Lung (tissue), 12 donors: Measurements from ENCODE around the gene BCAS3. TPM values are rescaled to one million over a fixed set of nuclear protein-coding genes. Genes with fewer than 3 reads are reported as not detected.

Source experiments
- ATAC-seq: fragments of 200-7000 bp; cut with Tn5 transposase; one replicate; pipeline ENCODE4 v1.9.1; 2020; ENCODE audit warnings: moderate number of reproducible peaks; ENCODE audit not compliant: insufficient read depth, low FRiP score
- DNase-seq, 3 donors: peaks; one replicate each; pipeline ENCODE4 v3.0.0-alpha.2; 2013 to 2017
- H3K27ac ChIP-seq, 2 donors: one replicate each; pipeline ENCODE4 v1.5.1; 2013; ENCODE audit warnings: mild to moderate bottlenecking in 2 of 2, moderate library complexity in 2 of 2, control low read depth in 1 of 2, inconsistent platforms in 1 of 2, low read depth in 1 of 2, low read length in 1 of 2
- H3K27me3 ChIP-seq, 3 donors: one replicate each; pipeline ENCODE4 v1.5.1; 2013; ENCODE audit warnings: low read length in 2 of 3; ENCODE audit not compliant: control insufficient read depth in 3 of 3, insufficient read depth in 3 of 3
- H3K36me3 ChIP-seq, 4 donors: one replicate each; pipeline ENCODE4 v1.5.1; 2013; ENCODE audit warnings: low read length in 4 of 4, mild to moderate bottlenecking in 1 of 4, moderate library complexity in 1 of 4; ENCODE audit not compliant: control insufficient read depth in 4 of 4, insufficient read depth in 4 of 4
- H3K4me1 ChIP-seq, 5 donors: one replicate each; pipeline ENCODE4 v1.5.1; 2013; ENCODE audit warnings: low read length in 5 of 5, mild to moderate bottlenecking in 2 of 5, moderate library complexity in 1 of 5; ENCODE audit not compliant: control insufficient read depth in 5 of 5, insufficient read depth in 5 of 5
- H3K4me3 ChIP-seq: one replicate; pipeline ENCODE4 v1.5.1; 2013; ENCODE audit warnings: mild to moderate bottlenecking, control low read depth, moderate library complexity
- H3K9ac ChIP-seq, 2 donors: one replicate each; pipeline ENCODE4 v1.5.1; 2013; ENCODE audit warnings: low read length in 2 of 2, control low read depth in 1 of 2; ENCODE audit not compliant: insufficient read depth in 1 of 2
- H3K9me3 ChIP-seq, 4 donors: one replicate each; pipeline ENCODE4 v1.5.1; 2013; ENCODE audit warnings: low read length in 3 of 4, mild to moderate bottlenecking in 1 of 4, moderate library complexity in 1 of 4; ENCODE audit not compliant: control insufficient read depth in 4 of 4, insufficient read depth in 3 of 4
- CTCF ChIP-seq: IDR thresholded peaks from 2 replicates; pipeline ENCODE4 v1.5.1; 2012; ENCODE audit warnings: mild to moderate bottlenecking; ENCODE audit errors: control extremely low read depth, extremely low read depth
- WGBS, 2 donors: extraction: QIAGEN DNeasy Blood & Tissue Kit; methylation state at CpG; one replicate each; pipeline ENCODE4 v1.1.7; 2013; 5-methylcytosine and 5-hydroxymethylcytosine counted together
- polyA plus RNA-seq, 2 donors: library from polyadenylated mRNA; stranded (reverse); fragments of 200-250 nt; gene quantifications; one replicate each; pipeline ENCODE4 v1.2.1, GENCODE V29; 2013
- total RNA-seq, 2 donors: library from RNA; depleted of rRNA in 1 of 2; stranded (reverse); fragments of >200 nt in 1 of 2; gene quantifications; one replicate each; pipeline ENCODE4 v1.2.1, GENCODE V29; 2014 to 2021
- donor health status: control.
- donor health status: control.
- donor health status: Bipolar disorder and iron deficiency.
- donor health status: healthy.
- donor health status: DM: yes; HTN: yes; CAD: no.

Gene BCAS3
- total and polyA plus RNA-seq, 4 donors: 4.0 to 101 (median 20.3) TPM

GRCh38 chr17:61410141-61411010, 732.7 kb downstream of the BCAS3 start:
- H3K27ac ChIP-seq: peak overlapping the region; percentile 37 to 54
- TF ChIP-seq CTCF: peak; percentile 24
- WGBS, 2 donors: 7 to 20% methylated on average over 45 to 48 of the region's 48 CpGs

GRCh38 chr17:61411011-61411260, 733.3 kb downstream of the BCAS3 start:
- 0 to 8% methylated on average over 6 to 29 of the region's 29 CpGs for WGBS, 2 donors
- Histone ChIP-seq H3K4me1 (peaks cover 0 to 65% (median 11%) of the 10 kb centered on the region in 5 donors), H3K4me3 (no peak overlapping the region), H3K27ac (peak overlapping the region; percentile 54 to 87), H3K9me3 (no peaks in the 10 kb centered on the region), H3K36me3 (peaks cover 0 to 32% (median 12%) of the 10 kb centered on the region in 4 donors), H3K9ac (no peak overlapping the region), H3K27me3 (peaks cover 0 to 19% (median 0%) of the 10 kb centered on the region in 3 donors)
- no peak for TF ChIP-seq CTCF
- DNase-seq: peak in 1 of 3 donors; percentile 95
- no peak for ATAC-seq

More at GRCh38 chr17:61410141-61411010, 732.7 kb downstream of the BCAS3 start:
- Histone ChIP-seq H3K27me3 (peaks cover 0 to 19% (median 0%) of the 10 kb centered on the region in 3 donors), H3K9me3 (no peaks in the 10 kb centered on the region), H3K36me3 (peaks cover 0 to 37% (median 15%) of the 10 kb centered on the region in 4 donors), H3K4me3 (no peak overlapping the region), H3K4me1 (peaks cover 0 to 65% (median 6%) of the 10 kb centered on the region in 5 donors), H3K9ac (peak overlapping the region; percentile 28 to 66)
- DNase-seq (peak; percentile 79 to 96 (median 95)), ATAC-seq (no peak)

DNA sequence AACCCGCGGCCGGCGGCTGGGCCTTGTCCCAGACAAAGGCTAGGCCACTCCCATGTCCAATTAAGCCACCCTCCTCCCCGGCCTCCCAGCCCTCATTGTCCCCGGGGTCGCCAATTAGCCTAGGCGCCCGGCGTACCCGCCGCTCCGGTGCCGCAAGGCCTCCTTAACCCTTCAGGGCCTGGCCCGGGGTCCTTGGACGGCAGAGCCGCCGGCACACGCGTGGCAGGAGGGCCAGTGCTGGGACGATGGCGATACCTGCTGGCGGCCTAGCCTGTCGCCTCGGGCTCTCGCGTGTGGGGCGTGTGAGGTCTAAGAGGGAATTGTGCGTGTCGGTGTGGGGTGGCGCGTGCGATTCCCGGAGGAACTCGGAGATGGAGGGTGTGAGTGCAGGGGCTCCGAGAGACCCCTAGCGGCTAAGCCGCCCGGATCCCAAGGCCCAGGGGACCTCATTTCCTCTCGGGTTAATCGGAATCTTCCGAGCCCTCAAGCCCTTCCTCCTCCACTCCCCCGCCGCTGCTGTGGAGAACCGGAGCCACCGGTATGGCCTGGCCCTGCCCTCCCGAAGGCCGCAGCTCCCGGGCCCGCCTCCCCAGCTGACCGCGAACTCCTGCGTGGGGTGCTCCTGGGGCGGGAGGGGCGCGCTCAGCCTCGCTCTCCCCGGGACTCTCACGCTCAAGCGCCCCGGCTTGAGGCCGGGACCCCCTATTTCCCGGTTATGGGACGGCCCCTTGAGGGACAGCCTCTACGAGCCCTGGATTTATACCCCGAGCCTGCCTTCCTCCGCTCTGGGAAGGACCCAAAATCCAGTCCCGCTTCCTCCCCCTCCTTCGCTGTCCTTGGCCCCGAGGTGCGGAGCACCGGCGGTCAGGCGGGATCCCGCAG, 733.9 kb downstream of the BCAS3 start:
- peak; percentile 15 for ATAC-seq
- H3K27me3 ChIP-seq: peaks cover 0 to 14% (median 0%) of the 10 kb centered on the region in 3 donors
- H3K4me1 ChIP-seq: peaks cover 0 to 65% (median 17%) of the 10 kb centered on the region in 5 donors
- peak overlapping the region; percentile 43 to 81 for H3K9ac ChIP-seq
- peak overlapping the region; percentile 56 for H3K4me3 ChIP-seq
- peaks cover 0 to 26% (median 9%) of the 10 kb centered on the region in 4 donors for H3K36me3 ChIP-seq
- no peak for TF ChIP-seq CTCF
- DNase-seq: peak; percentile 92 to 93 (median 92)
- 0 to 1% methylated on average over 69 to 75 of the region's 75 CpGs for WGBS, 2 donors
- peak overlapping the region; percentile 54 to 87 for H3K27ac ChIP-seq
- H3K9me3 ChIP-seq: no peaks in the 10 kb centered on the region
